ENCODE measurements around the gene MRO. TPM values are rescaled to one million over a fixed set of nuclear protein-coding genes. Genes with fewer than 3 reads are reported as not detected.

Gene MRO
- total RNA-seq, 1 donor from 2014 or later: 3.1 TPM

- Histone ChIP-seq H3K9me3 (ENCODE audit: control insufficient read depth in 3 of 3, low read length in 3 of 3) (no peaks in the 10 kb centered on the region), H3K36me3 (ENCODE audit: control insufficient read depth in 3 of 3, insufficient read depth in 3 of 3, low read length in 3 of 3) (no peaks in the 10 kb centered on the region), H3K27ac (ENCODE audit: low read depth, low read length) (no peak overlapping the region), H3K4me1 (ENCODE audit: control insufficient read depth in 3 of 3, insufficient read depth in 3 of 3, low read length in 3 of 3) (peaks cover 14 to 20% (median 18%) of the 10 kb centered on the region in 3 donors), H3K27me3 (ENCODE audit: control insufficient read depth in 3 of 3, insufficient read depth in 3 of 3, low read length in 3 of 3) (no peaks in the 10 kb centered on the region), H3K4me3 (ENCODE audit: low read length in 3 of 3) (no peak overlapping the region), H3K9ac (ENCODE audit: low read depth in 1 of 3, low read length in 3 of 3) (no peak overlapping the region)
These were observed 1.2 kb upstream of the MRO start for GRCh38 chr18:50820901-50821520.

- Histone ChIP-seq H3K9me3 (ENCODE audit: control insufficient read depth in 3 of 3, low read length in 3 of 3) (no peaks in the 10 kb centered on the region), H3K36me3 (ENCODE audit: control insufficient read depth in 3 of 3, insufficient read depth in 3 of 3, low read length in 3 of 3) (no peaks in the 10 kb centered on the region), H3K4me3 (ENCODE audit: low read length in 3 of 3) (peak overlapping the region; percentile 70 to 85 (median 75)), H3K4me1 (ENCODE audit: control insufficient read depth in 3 of 3, insufficient read depth in 3 of 3, low read length in 3 of 3) (peaks cover 14 to 18% (median 18%) of the 10 kb centered on the region in 3 donors), H3K9ac (ENCODE audit: low read depth in 1 of 3, low read length in 3 of 3) (peak overlapping the region; percentile 52 to 88 (median 85)), H3K27me3 (ENCODE audit: control insufficient read depth in 3 of 3, insufficient read depth in 3 of 3, low read length in 3 of 3) (no peaks in the 10 kb centered on the region), H3K27ac (ENCODE audit: low read depth, low read length) (no peak overlapping the region)
These were observed 639 bp downstream of the MRO start for GRCh38 chr18:50819027-50819727.

- H3K9ac ChIP-seq (ENCODE audit: low read depth in 1 of 3, low read length in 3 of 3): no peak overlapping the region
- H3K36me3 ChIP-seq (ENCODE audit: control insufficient read depth in 3 of 3, insufficient read depth in 3 of 3, low read length in 3 of 3): no peaks in the 10 kb centered on the region
- peaks cover 14 to 22% (median 18%) of the 10 kb centered on the region in 3 donors for H3K4me1 ChIP-seq (ENCODE audit: control insufficient read depth in 3 of 3, insufficient read depth in 3 of 3, low read length in 3 of 3)
- H3K27ac ChIP-seq (ENCODE audit: low read depth, low read length): no peak overlapping the region
- H3K4me3 ChIP-seq (ENCODE audit: low read length in 3 of 3): no peak overlapping the region
- no peaks in the 10 kb centered on the region for H3K27me3 ChIP-seq (ENCODE audit: control insufficient read depth in 3 of 3, insufficient read depth in 3 of 3, low read length in 3 of 3)
- no peaks in the 10 kb centered on the region for H3K9me3 ChIP-seq (ENCODE audit: control insufficient read depth in 3 of 3, low read length in 3 of 3)
These were observed 3.2 kb downstream of the MRO start for GRCh38 chr18:50816419-50817166.

GRCh38 chr18:50814395-50814794 is 5.4 kb downstream of the MRO start:
- Histone ChIP-seq H3K9me3 (ENCODE audit: control insufficient read depth in 3 of 3, low read length in 3 of 3) (no peaks in the 10 kb centered on the region), H3K9ac (ENCODE audit: low read depth in 1 of 3, low read length in 3 of 3) (no peak overlapping the region), H3K27me3 (ENCODE audit: control insufficient read depth in 3 of 3, insufficient read depth in 3 of 3, low read length in 3 of 3) (no peaks in the 10 kb centered on the region), H3K4me3 (ENCODE audit: low read length in 3 of 3) (no peak overlapping the region), H3K4me1 (ENCODE audit: control insufficient read depth in 3 of 3, insufficient read depth in 3 of 3, low read length in 3 of 3) (peaks cover 1 to 5% (median 2%) of the 10 kb centered on the region in 3 donors), H3K27ac (ENCODE audit: low read depth, low read length) (no peak overlapping the region), H3K36me3 (ENCODE audit: control insufficient read depth in 3 of 3, insufficient read depth in 3 of 3, low read length in 3 of 3) (no peaks in the 10 kb centered on the region)

GRCh38 chr18:50813353-50813752 is 6.5 kb downstream of the MRO start:
- Histone ChIP-seq H3K9me3 (ENCODE audit: control insufficient read depth in 3 of 3, low read length in 3 of 3) (no peaks in the 10 kb centered on the region), H3K4me3 (ENCODE audit: low read length in 3 of 3) (no peak overlapping the region), H3K27ac (ENCODE audit: low read depth, low read length) (no peak overlapping the region), H3K27me3 (ENCODE audit: control insufficient read depth in 3 of 3, insufficient read depth in 3 of 3, low read length in 3 of 3) (no peaks in the 10 kb centered on the region), H3K4me1 (ENCODE audit: control insufficient read depth in 3 of 3, insufficient read depth in 3 of 3, low read length in 3 of 3) (peaks cover 0 to 4% (median 0%) of the 10 kb centered on the region in 3 donors), H3K9ac (ENCODE audit: low read depth in 1 of 3, low read length in 3 of 3) (no peak overlapping the region), H3K36me3 (ENCODE audit: control insufficient read depth in 3 of 3, insufficient read depth in 3 of 3, low read length in 3 of 3) (no peaks in the 10 kb centered on the region)

GRCh38 chr18:50812834-50813233 is 7.0 kb downstream of the MRO start:
- H3K4me1 ChIP-seq (ENCODE audit: control insufficient read depth in 3 of 3, insufficient read depth in 3 of 3, low read length in 3 of 3): peaks cover 0 to 4% (median 0%) of the 10 kb centered on the region in 3 donors
- H3K27me3 ChIP-seq (ENCODE audit: control insufficient read depth in 3 of 3, insufficient read depth in 3 of 3, low read length in 3 of 3): no peaks in the 10 kb centered on the region
- no peak overlapping the region for H3K4me3 ChIP-seq (ENCODE audit: low read length in 3 of 3)
- no peak overlapping the region for H3K9ac ChIP-seq (ENCODE audit: low read depth in 1 of 3, low read length in 3 of 3)
- no peak overlapping the region for H3K27ac ChIP-seq (ENCODE audit: low read depth, low read length)
- H3K9me3 ChIP-seq (ENCODE audit: control insufficient read depth in 3 of 3, low read length in 3 of 3): no peaks in the 10 kb centered on the region
- no peaks in the 10 kb centered on the region for H3K36me3 ChIP-seq (ENCODE audit: control insufficient read depth in 3 of 3, insufficient read depth in 3 of 3, low read length in 3 of 3)

GRCh38 chr18:50807176-50807575 is 12.6 kb downstream of the MRO start:
- H3K27ac ChIP-seq (ENCODE audit: low read depth, low read length): no peak overlapping the region

GRCh38 chr18:50806208-50806616 is 13.6 kb downstream of the MRO start:
- no peaks in the 10 kb centered on the region for H3K27me3 ChIP-seq (ENCODE audit: control insufficient read depth in 3 of 3, insufficient read depth in 3 of 3, low read length in 3 of 3)
- no peaks in the 10 kb centered on the region for H3K36me3 ChIP-seq (ENCODE audit: control insufficient read depth in 3 of 3, insufficient read depth in 3 of 3, low read length in 3 of 3)
- H3K27ac ChIP-seq (ENCODE audit: low read depth, low read length): no peak overlapping the region
- peaks cover 0 to 5% (median 5%) of the 10 kb centered on the region in 3 donors for H3K4me1 ChIP-seq (ENCODE audit: control insufficient read depth in 3 of 3, insufficient read depth in 3 of 3, low read length in 3 of 3)
- no peaks in the 10 kb centered on the region for H3K9me3 ChIP-seq (ENCODE audit: control insufficient read depth in 3 of 3, low read length in 3 of 3)
- H3K4me3 ChIP-seq (ENCODE audit: low read length in 3 of 3): no peak overlapping the region
- H3K9ac ChIP-seq (ENCODE audit: low read depth in 1 of 3, low read length in 3 of 3): no peak overlapping the region

More at GRCh38 chr18:50807176-50807575, 12.6 kb downstream of the MRO start:
- Histone ChIP-seq H3K36me3 (ENCODE audit: control insufficient read depth in 3 of 3, insufficient read depth in 3 of 3, low read length in 3 of 3) (no peaks in the 10 kb centered on the region), H3K27me3 (ENCODE audit: control insufficient read depth in 3 of 3, insufficient read depth in 3 of 3, low read length in 3 of 3) (no peaks in the 10 kb centered on the region), H3K9ac (ENCODE audit: low read depth in 1 of 3, low read length in 3 of 3) (no peak overlapping the region), H3K4me3 (ENCODE audit: low read length in 3 of 3) (no peak overlapping the region), H3K9me3 (ENCODE audit: control insufficient read depth in 3 of 3, low read length in 3 of 3) (no peaks in the 10 kb centered on the region), H3K4me1 (ENCODE audit: control insufficient read depth in 3 of 3, insufficient read depth in 3 of 3, low read length in 3 of 3) (peaks cover 0 to 5% (median 5%) of the 10 kb centered on the region in 3 donors)

GRCh38 chr18:50805732-50806131 is 14.1 kb downstream of the MRO start:
- Histone ChIP-seq H3K36me3 (ENCODE audit: control insufficient read depth in 3 of 3, insufficient read depth in 3 of 3, low read length in 3 of 3) (no peaks in the 10 kb centered on the region), H3K27ac (ENCODE audit: low read depth, low read length) (no peak overlapping the region), H3K9me3 (ENCODE audit: control insufficient read depth in 3 of 3, low read length in 3 of 3) (no peaks in the 10 kb centered on the region), H3K4me3 (ENCODE audit: low read length in 3 of 3) (no peak overlapping the region), H3K9ac (ENCODE audit: low read depth in 1 of 3, low read length in 3 of 3) (no peak overlapping the region), H3K4me1 (ENCODE audit: control insufficient read depth in 3 of 3, insufficient read depth in 3 of 3, low read length in 3 of 3) (peaks cover 0 to 5% (median 5%) of the 10 kb centered on the region in 3 donors), H3K27me3 (ENCODE audit: control insufficient read depth in 3 of 3, insufficient read depth in 3 of 3, low read length in 3 of 3) (no peaks in the 10 kb centered on the region)

GRCh38 chr18:50803592-50803991 is 16.2 kb downstream of the MRO start:
- H3K9me3 ChIP-seq (ENCODE audit: control insufficient read depth in 3 of 3, low read length in 3 of 3): no peaks in the 10 kb centered on the region
- no peak overlapping the region for H3K27ac ChIP-seq (ENCODE audit: low read depth, low read length)
- H3K4me1 ChIP-seq (ENCODE audit: control insufficient read depth in 3 of 3, insufficient read depth in 3 of 3, low read length in 3 of 3): peaks cover 0 to 5% (median 5%) of the 10 kb centered on the region in 3 donors
- H3K27me3 ChIP-seq (ENCODE audit: control insufficient read depth in 3 of 3, insufficient read depth in 3 of 3, low read length in 3 of 3): no peaks in the 10 kb centered on the region
- no peaks in the 10 kb centered on the region for H3K36me3 ChIP-seq (ENCODE audit: control insufficient read depth in 3 of 3, insufficient read depth in 3 of 3, low read length in 3 of 3)
- no peak overlapping the region for H3K4me3 ChIP-seq (ENCODE audit: low read length in 3 of 3)
- H3K9ac ChIP-seq (ENCODE audit: low read depth in 1 of 3, low read length in 3 of 3): no peak overlapping the region
